ENCODE measurements around the gene CCNJ. TPM values are rescaled to one million over a fixed set of nuclear protein-coding genes. Genes with fewer than 3 reads are reported as not detected.
A peak's percentile ranks its signal among the peaks of the same experiment; 100 is the strongest.

The CCNJ gene
- total and polyA plus RNA-seq, 12 donors = 1.7 to 3.6 (median 2.5) TPM

GRCh38 chr10:96023168-96023567, 20.2 kb upstream of the CCNJ start:
- Histone ChIP-seq H3K4me1 (no peaks in the 10 kb centered on the region), H3K4me3 (no peak overlapping the region), H3K27ac (no peak overlapping the region), H3K27me3 (no peaks in the 10 kb centered on the region), H3K36me3 (no peaks in the 10 kb centered on the region), H3K9me3 (peaks cover 0 to under 1% (median 0%) of the 10 kb centered on the region in 11 donors)
- DNase-seq (no peak), ATAC-seq (no peak)
- intact Hi-C loops (cut with DNase I) = loop anchor here in 1 of 10 donors (5.0 kb wide), 1 partner anchor 269 kb away; no protein-coding TSS in a partner anchor
- no peak for TF ChIP-seq CTCF (IDR thresholded peaks at IDR 0.05)

- H3K4me1 ChIP-seq = no peaks in the 10 kb centered on the region
- H3K36me3 ChIP-seq = no peaks in the 10 kb centered on the region
- H3K4me3 ChIP-seq = no peak overlapping the region
- WGBS, 2 donors = 83 to 86% methylated on average over 3 of the region's 3 CpGs
- H3K27me3 ChIP-seq = no peaks in the 10 kb centered on the region
- DNase-seq (no peak), ATAC-seq (no peak)
- intact Hi-C loops (cut with DNase I) = no loop called here
- H3K9me3 ChIP-seq = peaks cover 0 to 4% (median 0%) of the 10 kb centered on the region in 11 donors
- peak in 1 of 9 donors; percentile 13 for TF ChIP-seq CTCF (IDR thresholded peaks at IDR 0.05)
- no peak overlapping the region for H3K27ac ChIP-seq
Measured at GRCh38 chr10:96025566-96025965, 17.8 kb upstream of the CCNJ start.

- Histone ChIP-seq H3K4me3 (no peak overlapping the region), H3K27me3 (no peaks in the 10 kb centered on the region), H3K9me3 (no peaks in the 10 kb centered on the region), H3K27ac (no peak overlapping the region), H3K4me1 (no peaks in the 10 kb centered on the region), H3K36me3 (no peaks in the 10 kb centered on the region)
- WGBS, 2 donors = 95 to 97% methylated on average over 1 of the region's 1 CpG
- ATAC-seq (no peak), DNase-seq (no peak)
- intact Hi-C loops (cut with DNase I) = no loop called here
- no peak for TF ChIP-seq CTCF (IDR thresholded peaks at IDR 0.05)
Measured at GRCh38 chr10:96034625-96035024, 8.8 kb upstream of the CCNJ start.

GRCh38 chr10:96038476-96039387, 4.7 kb upstream of the CCNJ start:
- H3K4me1 ChIP-seq = peaks cover 0 to 9% (median 5%) of the 10 kb centered on the region in 9 donors
- H3K9me3 ChIP-seq = no peaks in the 10 kb centered on the region
- H3K4me3 ChIP-seq = no peak overlapping the region
- intact Hi-C loops (cut with DNase I) = no loop called here
- no peaks in the 10 kb centered on the region for H3K27me3 ChIP-seq
- DNase-seq (no peak), ATAC-seq (no peak)
- H3K27ac ChIP-seq = no peak overlapping the region
- H3K36me3 ChIP-seq = no peaks in the 10 kb centered on the region
- 85% methylated on average over 4 of the region's 4 CpGs for WGBS, 2 donors
- TF ChIP-seq CTCF (IDR thresholded peaks at IDR 0.05) = no peak

All from heart right ventricle (tissue), 16 donors.